GM19239 (cell line): ENCODE results near the gene CFAP46.
"Not testable (repeated sequence)": the region's sequence is repeated elsewhere in the genome, so short reads cannot be mapped to it uniquely, and the experiment has no call there.

ENCODE experiments used
- DNase-seq: peaks from one replicate; pipeline ENCODE4 v3.0.0; 2011; ENCODE audit warnings: low spot score; ENCODE audit not compliant: insufficient read length
- FAIRE-seq: peaks from 2 replicates; lab custom pipeline; 2011; peaks lifted over from hg19 to GRCh38; lab: Jason Lieb, UNC

CFAP46 gene

GRCh38 chr10:132850896-132851295, 91.5 kb downstream of the CFAP46 start:
- no peak for FAIRE-seq
- no peak for DNase-seq

GRCh38 chr10:132850246-132850645, 92.1 kb downstream of the CFAP46 start:
- FAIRE-seq (no peak), DNase-seq (no peak)

- DNase-seq = no peak
- no peak for FAIRE-seq
Measured at GRCh38 chr10:132849546-132850031, 92.8 kb downstream of the CFAP46 start.

GRCh38 chr10:132848951-132849545, 93.3 kb downstream of the CFAP46 start:
- no peak for FAIRE-seq

GRCh38 chr10:132848291-132848701, 94.1 kb downstream of the CFAP46 start:
- no peak for FAIRE-seq

More at GRCh38 chr10:132848951-132849545, 93.3 kb downstream of the CFAP46 start:
- no peak for DNase-seq

GRCh38 chr10:132847856-132848255, 94.5 kb downstream of the CFAP46 start:
- FAIRE-seq = no peak
- DNase-seq = no peak

More at GRCh38 chr10:132848291-132848701, 94.1 kb downstream of the CFAP46 start:
- no peak for DNase-seq

- FAIRE-seq (no peak), DNase-seq (no peak)
Measured at GRCh38 chr10:132847416-132847777, 95.0 kb downstream of the CFAP46 start.

GRCh38 chr10:132846631-132847415, 95.5 kb downstream of the CFAP46 start:
- FAIRE-seq = no peak

GRCh38 chr10:132845780-132846595, 96.4 kb downstream of the CFAP46 start:
- no peak for FAIRE-seq
- DNase-seq = no peak

More at GRCh38 chr10:132846631-132847415, 95.5 kb downstream of the CFAP46 start:
- DNase-seq = no peak

GRCh38 chr10:132845041-132845551, 97.3 kb downstream of the CFAP46 start:
- DNase-seq = no peak
- no peak for FAIRE-seq

GRCh38 chr10:132844069-132844809, 98.1 kb downstream of the CFAP46 start:
- DNase-seq = no peak
- FAIRE-seq = no peak

- DNase-seq, FAIRE-seq: not testable (repeated sequence)
Measured at GRCh38 chr10:132843276-132843675, 99.1 kb downstream of the CFAP46 start.

GRCh38 chr10:132842397-132842796, 100.0 kb downstream of the CFAP46 start:
- DNase-seq (no peak), FAIRE-seq (no peak)

- FAIRE-seq = no peak
- no peak for DNase-seq
Measured at GRCh38 chr10:132841615-132841975, 100.8 kb downstream of the CFAP46 start.

GRCh38 chr10:132840698-132841614, 101.4 kb downstream of the CFAP46 start:
- DNase-seq (no peak), FAIRE-seq (no peak)

GRCh38 chr10:132839061-132839460, 103.3 kb downstream of the CFAP46 start:
- no peak for DNase-seq
- FAIRE-seq = no peak

- DNase-seq = no peak
- FAIRE-seq = no peak
Measured at GRCh38 chr10:132838346-132838970, 103.9 kb downstream of the CFAP46 start.

GRCh38 chr10:132837905-132838304, 104.5 kb downstream of the CFAP46 start:
- no peak for FAIRE-seq
- DNase-seq = no peak
